Measurements from ENCODE around the gene AKT1. TPM values are rescaled to one million over a fixed set of nuclear protein-coding genes. Genes with fewer than 3 reads are reported as not detected.

Gene AKT1
- total RNA-seq, 1 experiment from 2014 or later = 83.3 TPM

GRCh38 chr14:104744484-104744883 is 51.1 kb downstream of the AKT1 start:
- TF ChIP-seq, protein P1, sequence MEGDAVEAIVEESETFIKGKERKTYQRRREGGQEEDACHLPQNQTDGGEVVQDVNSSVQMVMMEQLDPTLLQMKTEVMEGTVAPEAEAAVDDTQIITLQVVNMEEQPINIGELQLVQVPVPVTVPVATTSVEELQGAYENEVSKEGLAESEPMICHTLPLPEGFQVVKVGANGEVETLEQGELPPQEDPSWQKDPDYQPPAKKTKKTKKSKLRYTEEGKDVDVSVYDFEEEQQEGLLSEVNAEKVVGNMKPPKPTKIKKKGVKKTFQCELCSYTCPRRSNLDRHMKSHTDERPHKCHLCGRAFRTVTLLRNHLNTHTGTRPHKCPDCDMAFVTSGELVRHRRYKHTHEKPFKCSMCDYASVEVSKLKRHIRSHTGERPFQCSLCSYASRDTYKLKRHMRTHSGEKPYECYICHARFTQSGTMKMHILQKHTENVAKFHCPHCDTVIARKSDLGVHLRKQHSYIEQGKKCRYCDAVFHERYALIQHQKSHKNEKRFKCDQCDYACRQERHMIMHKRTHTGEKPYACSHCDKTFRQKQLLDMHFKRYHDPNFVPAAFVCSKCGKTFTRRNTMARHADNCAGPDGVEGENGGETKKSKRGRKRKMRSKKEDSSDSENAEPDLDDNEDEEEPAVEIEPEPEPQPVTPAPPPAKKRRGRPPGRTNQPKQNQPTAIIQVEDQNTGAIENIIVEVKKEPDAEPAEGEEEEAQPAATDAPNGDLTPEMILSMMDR (IDR thresholded peaks at IDR 0.05; ENCODE audit: unreplicated experiment) = no peak
- H3K9me3 Mint-ChIP-seq (ENCODE audit: unreplicated experiment) = no peaks in the 10 kb centered on the region
- H3K36me3 Mint-ChIP-seq (ENCODE audit: insufficient read depth, unreplicated experiment) = no peaks in the 10 kb centered on the region
- H3K4me1 Mint-ChIP-seq (ENCODE audit: insufficient read depth, unreplicated experiment) = peaks cover 17% of the 10 kb centered on the region
- ChIA-PET CTCF (no interaction called here), POLR2A (interaction anchor here (0.6 kb wide), 1 partner anchor 696 kb away, joined by 3 read pairs; no protein-coding TSS in a partner anchor)
- no peaks in the 10 kb centered on the region for H3K27me3 Mint-ChIP-seq (ENCODE audit: insufficient read depth, unreplicated experiment)
- DNase-seq (ENCODE audit: unreplicated experiment) = no peak
- no TSS peak for BruUV-seq (replicated peaks)
- no peak overlapping the region for H3K4me3 Mint-ChIP-seq (ENCODE audit: unreplicated experiment)
- no peak overlapping the region for H3K27ac Mint-ChIP-seq (ENCODE audit: low read depth, unreplicated experiment)
- intact Hi-C loops (cut with micrococcal nuclease) = no loop called here

DNA sequence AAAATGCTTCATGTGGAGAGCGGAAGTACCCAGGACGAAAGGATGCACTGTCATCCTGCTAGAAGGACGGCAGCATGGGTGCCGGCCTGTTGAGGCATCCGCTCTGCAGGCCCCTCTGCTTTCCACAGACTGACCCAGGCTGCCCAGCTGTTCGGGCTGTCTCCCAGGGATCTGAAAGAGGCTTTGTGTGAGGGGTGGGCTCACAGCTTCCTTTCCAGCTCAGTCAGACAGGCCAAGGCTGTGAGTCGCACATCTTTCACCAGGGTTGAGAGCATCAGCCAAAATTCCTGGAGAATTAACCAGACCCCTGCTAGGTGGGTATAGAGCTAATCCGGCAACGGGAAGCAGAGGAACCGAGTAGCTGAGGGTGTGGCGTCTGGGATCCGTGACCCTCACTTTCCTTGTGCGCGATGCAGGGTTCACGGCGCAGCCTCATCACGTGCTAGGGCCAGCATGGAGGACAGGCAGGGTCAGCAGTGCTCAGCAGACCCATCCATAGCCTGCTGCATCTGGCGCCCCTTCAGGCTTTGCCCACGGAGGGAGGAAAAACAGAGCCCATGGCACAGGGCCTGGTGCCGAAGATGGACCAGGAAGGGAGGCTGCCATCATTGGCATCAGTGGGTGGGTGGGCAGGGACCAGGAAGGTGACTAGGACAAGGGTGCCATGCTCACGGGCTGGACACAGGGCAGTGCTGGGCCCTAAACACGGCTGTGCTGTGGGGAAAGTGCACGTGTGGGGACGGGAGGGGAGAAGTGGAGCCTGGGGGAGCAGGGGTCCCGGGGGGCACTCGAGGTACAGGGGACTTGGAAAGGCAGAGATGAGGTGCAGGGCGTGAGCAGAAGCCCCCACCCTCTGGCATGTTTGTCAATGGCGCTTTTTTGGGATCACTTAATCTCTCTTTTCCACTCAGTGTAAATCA is 51.8 kb downstream of the AKT1 start:
- no peak overlapping the region for H3K27ac Mint-ChIP-seq (ENCODE audit: low read depth, unreplicated experiment)
- POLR2A ChIA-PET = no interaction called here

DNA sequence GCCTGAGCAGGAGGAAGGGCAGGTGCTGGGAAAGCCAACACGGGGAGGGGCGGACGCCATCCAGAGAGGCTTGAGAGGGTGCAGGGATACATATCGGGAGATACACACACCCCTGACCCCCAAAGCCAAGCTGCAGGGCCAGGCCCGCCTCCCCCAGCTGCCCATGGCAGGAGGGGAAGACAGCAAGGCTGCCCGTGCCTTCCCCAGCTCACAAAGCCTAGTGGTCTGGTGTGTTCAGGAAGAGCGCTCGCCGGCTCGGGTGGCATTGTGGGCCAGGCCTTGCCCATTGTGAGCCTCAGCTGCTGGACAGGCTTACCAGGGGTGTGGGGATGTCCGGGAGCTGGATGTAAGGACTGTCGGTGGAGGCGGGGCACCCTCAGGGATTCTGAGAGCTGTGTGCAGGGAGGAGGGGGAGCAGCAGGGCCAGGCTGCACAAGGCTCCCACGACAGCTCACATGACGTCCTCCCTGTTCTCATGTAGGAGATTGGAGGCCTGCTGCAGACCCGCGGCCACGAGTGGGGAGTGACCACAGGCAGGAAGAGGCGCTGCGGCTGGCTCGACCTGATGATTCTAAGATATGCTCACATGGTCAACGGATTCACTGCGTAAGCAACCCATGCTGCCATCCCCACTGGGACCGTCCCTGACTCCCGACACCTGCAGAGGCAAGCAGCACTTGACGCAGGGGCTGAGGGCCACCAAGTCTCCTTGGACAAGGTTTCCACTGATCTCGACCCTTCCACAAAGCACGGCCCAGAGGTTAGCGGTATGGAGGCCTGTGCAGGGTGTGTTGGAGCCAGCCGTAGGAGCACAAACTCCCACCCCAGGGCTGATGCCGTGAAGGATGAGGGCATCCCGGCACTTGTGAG is 52.7 kb downstream of the AKT1 start:
- Mint-ChIP-seq H3K36me3 (ENCODE audit: insufficient read depth, unreplicated experiment) (no peaks in the 10 kb centered on the region), H3K9me3 (ENCODE audit: unreplicated experiment) (no peaks in the 10 kb centered on the region), H3K27ac (ENCODE audit: low read depth, unreplicated experiment) (no peak overlapping the region), H3K27me3 (ENCODE audit: insufficient read depth, unreplicated experiment) (no peaks in the 10 kb centered on the region), H3K4me1 (ENCODE audit: insufficient read depth, unreplicated experiment) (peaks cover 7% of the 10 kb centered on the region), H3K4me3 (ENCODE audit: unreplicated experiment) (no peak overlapping the region)
- ChIA-PET CTCF (interaction anchor here (0.5 kb wide), 2 partner anchors 10 to 35 kb away, joined by 3 read pairs; no protein-coding TSS in a partner anchor), POLR2A (interaction anchor here (0.5 kb wide), 1 partner anchor 228 kb away, joined by 3 read pairs; no protein-coding TSS in a partner anchor)
- intact Hi-C loops (cut with micrococcal nuclease) = no loop called here
- TF ChIP-seq, protein P1 (IDR thresholded peaks at IDR 0.05; ENCODE audit: unreplicated experiment) = no peak
- DNase-seq (ENCODE audit: unreplicated experiment) = no peak
- no TSS peak for BruUV-seq (replicated peaks)

More for the DNA sequence above, 51.8 kb downstream of the AKT1 start:
- DNase-seq (ENCODE audit: unreplicated experiment) = no peak
- peaks cover 9% of the 10 kb centered on the region for H3K4me1 Mint-ChIP-seq (ENCODE audit: insufficient read depth, unreplicated experiment)
- intact Hi-C loops (cut with micrococcal nuclease) = no loop called here
- H3K36me3 Mint-ChIP-seq (ENCODE audit: insufficient read depth, unreplicated experiment) = no peaks in the 10 kb centered on the region
- no TSS peak for BruUV-seq (replicated peaks)
- H3K27me3 Mint-ChIP-seq (ENCODE audit: insufficient read depth, unreplicated experiment) = no peaks in the 10 kb centered on the region
- CTCF ChIA-PET = interaction anchor here (0.5 kb wide), 1 partner anchor 34 kb away, joined by 3 read pairs; no protein-coding TSS in a partner anchor
- no peak overlapping the region for H3K4me3 Mint-ChIP-seq (ENCODE audit: unreplicated experiment)
- TF ChIP-seq, protein P1 (IDR thresholded peaks at IDR 0.05; ENCODE audit: unreplicated experiment) = no peak
- H3K9me3 Mint-ChIP-seq (ENCODE audit: unreplicated experiment) = no peaks in the 10 kb centered on the region

DNA sequence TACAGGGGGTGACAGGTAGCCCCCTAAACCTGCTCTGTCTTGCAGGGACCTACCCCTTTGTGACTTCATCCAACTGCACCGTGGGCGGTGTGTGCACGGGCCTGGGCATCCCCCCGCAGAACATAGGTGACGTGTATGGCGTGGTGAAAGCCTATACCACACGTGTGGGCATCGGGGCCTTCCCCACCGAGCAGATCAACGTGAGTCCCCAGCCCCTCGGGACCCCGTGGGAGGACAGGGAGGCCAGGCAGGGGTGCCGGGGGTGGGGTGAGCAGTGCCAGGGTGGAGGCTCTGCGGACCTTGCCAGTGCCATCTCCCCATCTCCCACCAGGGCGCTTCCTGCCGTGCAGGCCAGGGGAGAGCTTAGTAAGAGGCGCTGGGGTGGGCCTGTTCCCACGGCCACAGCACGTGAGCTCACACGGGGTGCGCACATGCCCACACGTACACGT is 53.7 kb downstream of the AKT1 start:
- H3K4me3 Mint-ChIP-seq (ENCODE audit: unreplicated experiment) = no peak overlapping the region
- H3K27ac Mint-ChIP-seq (ENCODE audit: low read depth, unreplicated experiment) = no peak overlapping the region
- H3K9me3 Mint-ChIP-seq (ENCODE audit: unreplicated experiment) = no peaks in the 10 kb centered on the region
- TF ChIP-seq, protein P1 (IDR thresholded peaks at IDR 0.05; ENCODE audit: unreplicated experiment) = no peak
- intact Hi-C loops (cut with micrococcal nuclease) = no loop called here
- ChIA-PET POLR2A (no interaction called here), CTCF (no interaction called here)
- no peak for DNase-seq (ENCODE audit: unreplicated experiment)
- peaks cover 4% of the 10 kb centered on the region for H3K4me1 Mint-ChIP-seq (ENCODE audit: insufficient read depth, unreplicated experiment)
- H3K36me3 Mint-ChIP-seq (ENCODE audit: insufficient read depth, unreplicated experiment) = no peaks in the 10 kb centered on the region
- H3K27me3 Mint-ChIP-seq (ENCODE audit: insufficient read depth, unreplicated experiment) = no peaks in the 10 kb centered on the region
- no TSS peak for BruUV-seq (replicated peaks)

Data from MCF 10A (cell line).